NT2/D1 (cell line): Measurements from ENCODE around the gene ANXA9.

ENCODE experiments used
- SUZ12 ChIP-seq: IDR thresholded peaks from 2 replicates; pipeline ENCODE4 v1.6.1; 2011; ENCODE audit not compliant: insufficient read length, insufficient read depth; ENCODE audit errors: extremely low read depth
- YY1 ChIP-seq: IDR thresholded peaks from 2 replicates; pipeline ENCODE4 v1.6.1; 2011; ENCODE audit not compliant: insufficient read length, insufficient read depth
- ZNF274 ChIP-seq: IDR thresholded peaks from 2 replicates; pipeline ENCODE4 v1.6.1; 2011; ENCODE audit warnings: mild to moderate bottlenecking, low read depth, low read length

GRCh38 chr1:150973258-150973835 lies 8.7 kb upstream of the ANXA9 start:
- no peak for TF ChIP-seq YY1
- TF ChIP-seq SUZ12, result no peak
- TF ChIP-seq ZNF274, result no peak
